Brain microvascular endothelial cell (primary cell): Measurements from ENCODE around the gene LIG3.

Source experiments
- DNase-seq: peaks from one replicate; pipeline ENCODE4 v3.0.0-alpha.2; 2020
- H3K27ac ChIP-seq: fragments of 250-450 bp; sonication (Bioruptor Pico); 2 replicates; pipeline ENCODE4 v1.5.1; 2020; ENCODE audit warnings: mild to moderate bottlenecking, moderate library complexity
- H3K27me3 ChIP-seq: fragments of 250-450 bp; sonication (Bioruptor Pico); replicated peaks from 2 replicates; pipeline ENCODE4 v1.5.1; 2020; ENCODE audit warnings: mild to moderate bottlenecking
- H3K36me3 ChIP-seq: fragments of 250-450 bp; sonication (Bioruptor Pico); replicated peaks from 2 replicates; pipeline ENCODE4 v1.5.1; 2020; ENCODE audit warnings: mild to moderate bottlenecking
- H3K4me3 ChIP-seq: 2 replicates; pipeline ENCODE4 v1.5.1; 2011; ENCODE audit warnings: low read depth, mild to moderate bottlenecking, control low read depth, low read length, moderate library complexity
- CTCF ChIP-seq: IDR thresholded peaks from 2 replicates; pipeline ENCODE4 v1.5.1; 2011; ENCODE audit warnings: low read depth, mild to moderate bottlenecking, moderate library complexity, low read length, control low read depth, inconsistent platforms; ENCODE audit errors: missing control alignments
- in situ Hi-C: cut with HindIII; loops from 2 replicates; pipeline ENCODE4 v1.10.0; 2017; ENCODE audit warnings: low sequenced_read_pairs, low pct_ligation_motif_present

LIG3 gene

GRCh38 chr17:35016369-35016768, 36.1 kb downstream of the LIG3 start:
- DNase-seq: no peak
- Histone ChIP-seq H3K36me3 (peaks cover 34% of the 10 kb centered on the region), H3K27me3 (no peaks in the 10 kb centered on the region), H3K4me3 (no peak overlapping the region), H3K27ac (no peak overlapping the region)
- no peak for TF ChIP-seq CTCF
- in situ Hi-C loops: no loop called here

GRCh38 chr17:35017021-35017420, 36.7 kb downstream of the LIG3 start:
- Histone ChIP-seq H3K4me3 (no peak overlapping the region), H3K27me3 (no peaks in the 10 kb centered on the region), H3K36me3 (peaks cover 28% of the 10 kb centered on the region), H3K27ac (no peak overlapping the region)
- no peak for TF ChIP-seq CTCF
- in situ Hi-C loops: no loop called here
- DNase-seq: no peak

GRCh38 chr17:35018814-35019213, 38.5 kb downstream of the LIG3 start:
- in situ Hi-C loops: no loop called here
- Histone ChIP-seq H3K36me3 (peaks cover 26% of the 10 kb centered on the region), H3K27me3 (no peaks in the 10 kb centered on the region), H3K27ac (no peak overlapping the region), H3K4me3 (no peak overlapping the region)
- DNase-seq: no peak
- TF ChIP-seq CTCF: no peak

GRCh38 chr17:35019386-35020179, 39.3 kb downstream of the LIG3 start:
- no peak overlapping the region for H3K27ac ChIP-seq
- DNase-seq: no peak
- in situ Hi-C loops: no loop called here
- H3K4me3 ChIP-seq: no peak overlapping the region
- H3K36me3 ChIP-seq: peaks cover 26% of the 10 kb centered on the region
- no peaks in the 10 kb centered on the region for H3K27me3 ChIP-seq
- no peak for TF ChIP-seq CTCF

- in situ Hi-C loops: no loop called here
- Histone ChIP-seq H3K36me3 (peaks cover 13% of the 10 kb centered on the region), H3K27me3 (no peaks in the 10 kb centered on the region), H3K27ac (peak overlapping the region; percentile 85), H3K4me3 (no peak overlapping the region)
- TF ChIP-seq CTCF: no peak
- DNase-seq: no peak
Measured at GRCh38 chr17:35021520-35022380, 41.4 kb downstream of the LIG3 start.
